ENCODE measurements around the gene R3HDM1. TPM values are rescaled to one million over a fixed set of nuclear protein-coding genes. Genes with fewer than 3 reads are reported as not detected.

Gene R3HDM1
- total and polyA plus RNA-seq, 2 experiments from 2014 or later = 9.2 to 18.9 TPM

DNA sequence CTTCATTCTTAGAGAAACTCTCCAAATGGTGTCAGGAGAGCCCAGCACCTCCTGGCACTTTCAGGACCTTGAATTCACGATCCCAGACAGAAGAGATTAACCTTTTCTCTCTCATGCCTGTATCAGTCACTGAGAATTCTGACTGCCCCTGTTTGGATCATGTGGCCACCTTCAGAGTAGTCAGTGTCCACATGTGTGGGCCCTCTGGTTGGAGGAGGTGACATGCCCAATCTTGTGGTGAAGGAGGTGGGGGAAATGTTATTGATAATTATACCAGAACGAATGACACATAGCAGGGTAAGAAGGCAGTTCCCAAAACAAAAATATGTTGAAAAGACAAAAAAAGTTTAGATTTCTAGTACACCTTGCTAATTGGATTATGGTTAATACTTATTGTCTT, 242.0 kb downstream of the R3HDM1 start:
- Histone ChIP-seq H3K9me2 (ENCODE audit: insufficient read depth) (no peaks in the 10 kb centered on the region), H2AFZ (no peak overlapping the region), H3K9ac (no peak overlapping the region), H3K27ac (no peak overlapping the region), H3K36me3 (ENCODE audit: low read depth) (peaks cover 88% of the 10 kb centered on the region), H3F3A (ENCODE audit: insufficient read depth) (no peaks in the 10 kb centered on the region; the same call in 1 of the 2 replicates), H3K79me2 (ENCODE audit: insufficient read depth) (peaks cover 14% of the 10 kb centered on the region), H3K27me3 (replicated peaks; ENCODE audit: insufficient read depth) (no peaks in the 10 kb centered on the region), H3K4me2 (ENCODE audit: unreplicated experiment) (no peak overlapping the region), H4K20me1 (ENCODE audit: insufficient read depth) (no peaks in the 10 kb centered on the region), H3K4me1 (ENCODE audit: insufficient read depth) (peaks cover 7% of the 10 kb centered on the region), H3K9me3 (ENCODE audit: low read depth) (no peaks in the 10 kb centered on the region), H3K4me3 (no peak overlapping the region)
- 91 to 94% methylated on average over 2 of the region's 2 CpGs for WGBS, 2 experiments (ENCODE audit: low coverage in 1 of 2, low lambda C conversion rate in 2 of 2, missing lambda C conversion rate in 2 of 2)
- DNase-seq = no peak
- in situ Hi-C loops (cut with MboI) = no loop called here
- TF ChIP-seq EZH2 (IDR thresholded peaks at IDR 0.05; ENCODE audit: insufficient read depth, poor library complexity, severe bottlenecking) (no peak), EZH2phosphoT487 (IDR thresholded peaks at IDR 0.05; ENCODE audit: insufficient read depth, low read depth) (no peak)

DNA sequence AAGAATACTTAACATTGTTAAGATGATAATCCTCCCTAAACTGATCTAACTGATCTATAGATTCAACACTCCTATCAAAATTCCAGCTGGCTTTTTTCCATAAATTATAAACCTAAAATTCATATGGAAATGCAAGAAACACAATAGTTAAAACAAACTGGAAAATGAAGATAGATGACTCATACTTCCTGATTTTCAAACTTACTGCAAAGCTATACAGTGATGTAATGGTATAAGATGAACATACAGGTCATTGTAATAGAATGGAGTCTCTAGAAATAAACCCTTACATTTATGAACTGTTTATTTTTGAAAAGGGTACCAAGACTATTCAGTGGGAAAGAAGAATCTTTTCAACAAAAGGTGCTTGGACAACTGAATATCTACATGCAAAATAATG, 242.6 kb downstream of the R3HDM1 start:
- Histone ChIP-seq H3K27me3 (replicated peaks; ENCODE audit: insufficient read depth) (no peaks in the 10 kb centered on the region), H3K4me2 (ENCODE audit: unreplicated experiment) (no peak overlapping the region), H3K4me3 (no peak overlapping the region), H3F3A (ENCODE audit: insufficient read depth) (no peaks in the 10 kb centered on the region; the same call in 1 of the 2 replicates), H3K9ac (no peak overlapping the region), H3K4me1 (ENCODE audit: insufficient read depth) (peaks cover 7% of the 10 kb centered on the region), H3K9me2 (ENCODE audit: insufficient read depth) (no peaks in the 10 kb centered on the region), H4K20me1 (ENCODE audit: insufficient read depth) (no peaks in the 10 kb centered on the region), H3K9me3 (ENCODE audit: low read depth) (no peaks in the 10 kb centered on the region), H3K79me2 (ENCODE audit: insufficient read depth) (peaks cover 8% of the 10 kb centered on the region), H3K27ac (no peak overlapping the region), H2AFZ (no peak overlapping the region), H3K36me3 (ENCODE audit: low read depth) (peaks cover 86% of the 10 kb centered on the region)
- in situ Hi-C loops (cut with MboI) = no loop called here
- DNase-seq = peak; percentile 46
- no peak for TF ChIP-seq EZH2 (IDR thresholded peaks at IDR 0.05; ENCODE audit: insufficient read depth, poor library complexity, severe bottlenecking)
- no peak for TF ChIP-seq EZH2phosphoT487 (IDR thresholded peaks at IDR 0.05; ENCODE audit: insufficient read depth, low read depth)

MicroRNA genes within 50 kb of the gene (microRNA counts, 767-probe panel; counts per million panel counts)
- 447 counts per million, percentile 86 among the panel's probes with 10 or more counts for microRNA hsa-miR-128

Small RNAs within 50 kb of the gene (microRNA-seq; reads per million reads assigned to microRNA genes)
- 168 reads per million, percentile 56 among the genes with 10 or more reads in this experiment for gene MIR128-1 (ENCODE audit: borderline number of aligned reads)

Small RNAs within 50 kb of the gene (small RNA-seq; reads per million reads assigned to genes)
- 0.74 reads per million, percentile 25 among the genes with 10 or more reads in this experiment for gene MIR128-1 (ENCODE audit: low read depth, low replicate concordance)
- gene RNU6-512P (ENCODE audit: low read depth, low replicate concordance) = not detected

Other genes with a start within 250 kb of the R3HDM1 start
- gene ZRANB3, start 266 bp upstream of the R3HDM1 start, total RNA-seq (2014; rRNA removed; shearing (Covaris generic)) = 5.8 and 6.4 TPM in 2 replicates
- 5.7 TPM in 2 replicates for gene ZRANB3, start 266 bp upstream of the R3HDM1 start, polyA plus RNA-seq (2016; fragmentation: Nextera tagmentation; extraction: Ambion mirVana)
- gene UBXN4, start 210.4 kb downstream of the R3HDM1 start, total RNA-seq (2014; rRNA removed; shearing (Covaris generic)) = 60.4 and 69.7 TPM in 2 replicates
- 179 and 193 TPM in 2 replicates for gene UBXN4, start 210.4 kb downstream of the R3HDM1 start, polyA plus RNA-seq (2016; fragmentation: Nextera tagmentation; extraction: Ambion mirVana)

Measured in GM23248 (cell line).